Central memory CD8-positive, alpha-beta T cell (primary cell): Measurements from ENCODE around the gene MAP2K6.

Experiments
- ATAC-seq: fragments of 150-1000 bp; cut with Tn5 transposase; replicated peaks from 2 replicates; pipeline ENCODE4 v1.10.0; 2022; ENCODE audit warnings: mild to moderate bottlenecking, moderate FRiP score, moderate number of reproducible peaks; ENCODE audit not compliant: poor library complexity, severe bottlenecking; ENCODE audit errors: extremely low read depth
- DNase-seq, 2 donors: peaks; one replicate each; pipeline ENCODE4 v3.0.0; 2021; ENCODE audit warnings: low spot score in 2 of 2
- H3K27ac Mint-ChIP-seq: one replicate; pipeline ENCODE4 v1.8.0; 2022; ENCODE audit warnings: low read depth, mild to moderate bottlenecking, moderate library complexity, mixed read lengths
- H3K27me3 Mint-ChIP-seq: one replicate; pipeline ENCODE4 v1.8.0; 2022; ENCODE audit warnings: mixed read lengths
- H3K36me3 Mint-ChIP-seq: one replicate; pipeline ENCODE4 v1.8.0; 2022; ENCODE audit warnings: mild to moderate bottlenecking, moderate library complexity, mixed read lengths; ENCODE audit not compliant: insufficient read depth
- H3K4me1 Mint-ChIP-seq: one replicate; pipeline ENCODE4 v1.8.0; 2022; ENCODE audit warnings: mixed read lengths
- H3K4me3 Mint-ChIP-seq: one replicate; pipeline ENCODE4 v1.8.0; 2022; ENCODE audit warnings: mild to moderate bottlenecking, moderate library complexity, mixed read lengths
- H3K9me3 Mint-ChIP-seq: one replicate; pipeline ENCODE4 v1.8.0; 2022; ENCODE audit warnings: mixed read lengths

Gene MAP2K6

DNA sequence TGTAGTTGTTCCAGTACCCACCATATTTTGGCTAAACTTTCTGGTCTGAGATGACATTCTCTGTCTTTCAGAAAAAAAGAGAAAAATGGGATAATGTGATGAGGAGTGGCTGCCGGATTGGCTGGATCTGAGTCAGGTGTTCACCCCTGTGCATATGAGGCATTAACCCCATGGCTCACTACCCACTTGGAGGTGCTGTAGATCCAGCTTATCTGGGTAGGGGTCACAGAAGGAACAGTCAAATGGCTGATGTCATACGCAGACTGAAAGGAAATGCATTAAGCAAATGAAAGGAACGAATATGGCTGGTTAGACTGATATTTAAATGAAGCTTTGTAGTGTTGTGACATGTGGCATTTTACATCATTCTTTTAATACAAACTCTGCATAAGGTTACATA lies 17.3 kb downstream of the MAP2K6 start:
- no peaks in the 10 kb centered on the region for H3K27me3 Mint-ChIP-seq
- H3K36me3 Mint-ChIP-seq, result peaks cover 3% of the 10 kb centered on the region
- no peak for ATAC-seq
- DNase-seq, result no peak
- no peak overlapping the region for H3K4me3 Mint-ChIP-seq
- H3K4me1 Mint-ChIP-seq, result peaks cover 51% of the 10 kb centered on the region
- no peak overlapping the region for H3K27ac Mint-ChIP-seq
- no peaks in the 10 kb centered on the region for H3K9me3 Mint-ChIP-seq

GRCh38 chr17:69433093-69433492 lies 18.6 kb downstream of the MAP2K6 start:
- DNase-seq (no peak), ATAC-seq (no peak)
- H3K27me3 Mint-ChIP-seq, result no peaks in the 10 kb centered on the region
- H3K27ac Mint-ChIP-seq, result no peak overlapping the region
- peaks cover 49% of the 10 kb centered on the region for H3K4me1 Mint-ChIP-seq
- peaks cover 4% of the 10 kb centered on the region for H3K36me3 Mint-ChIP-seq
- H3K4me3 Mint-ChIP-seq, result no peak overlapping the region
- H3K9me3 Mint-ChIP-seq, result no peaks in the 10 kb centered on the region

DNA sequence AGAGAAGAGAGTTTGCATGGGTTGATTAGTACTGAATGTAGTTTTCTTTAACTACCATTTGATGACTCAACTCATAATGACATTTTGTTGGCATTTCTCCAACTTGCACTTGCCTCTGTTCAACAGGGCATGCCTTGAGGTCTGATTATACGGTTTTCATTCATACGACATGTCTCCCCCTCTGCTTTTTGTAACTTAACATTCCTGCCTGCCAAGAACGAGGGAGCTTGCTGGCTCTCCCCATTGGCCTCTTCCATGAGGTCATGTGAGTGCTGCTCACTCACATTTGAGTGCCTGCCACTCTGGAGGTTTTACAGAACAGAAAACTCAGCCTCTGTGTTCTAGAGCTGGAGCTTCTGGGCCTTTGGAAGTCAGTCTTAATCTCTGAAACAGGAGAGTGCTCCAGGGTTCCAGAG lies 19.7 kb downstream of the MAP2K6 start:
- Mint-ChIP-seq H3K27ac (no peak overlapping the region), H3K36me3 (peaks cover 4% of the 10 kb centered on the region), H3K4me1 (peaks cover 41% of the 10 kb centered on the region), H3K27me3 (no peaks in the 10 kb centered on the region), H3K4me3 (no peak overlapping the region), H3K9me3 (no peaks in the 10 kb centered on the region)
- ATAC-seq (no peak), DNase-seq (no peak)

DNA sequence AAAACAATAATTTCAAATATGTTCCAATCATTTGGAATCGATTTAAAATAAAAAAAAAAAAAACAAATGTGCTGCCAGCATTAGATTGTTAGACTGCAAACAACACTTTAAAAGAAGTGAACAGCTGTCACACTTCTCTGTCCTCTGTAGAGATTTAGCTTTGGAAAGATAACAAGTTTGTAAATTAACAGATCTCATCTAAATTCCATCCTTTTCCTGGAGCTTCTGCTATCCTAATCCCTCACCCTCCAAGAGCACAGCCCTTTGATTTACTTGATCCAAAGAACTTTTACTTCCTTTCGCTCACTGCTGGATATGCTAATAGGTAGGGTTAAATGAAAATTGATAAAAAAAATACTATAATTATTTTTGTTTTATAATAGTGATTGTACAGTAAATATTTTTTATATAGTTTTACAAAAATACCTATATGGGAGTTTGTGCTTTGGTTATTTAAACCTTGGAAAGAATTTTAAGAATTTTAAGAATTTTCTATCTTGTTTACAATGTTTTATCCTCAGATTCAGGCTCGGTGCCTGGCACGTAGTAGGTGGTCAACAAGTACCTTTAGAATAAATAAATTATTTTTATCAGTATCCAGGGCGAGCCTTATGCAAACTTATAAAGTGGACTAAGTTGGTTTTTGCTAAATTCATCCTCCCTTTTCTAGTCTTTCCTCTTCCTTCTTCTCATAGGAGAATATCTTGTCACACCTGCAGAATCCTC lies 21.6 kb downstream of the MAP2K6 start:
- Mint-ChIP-seq H3K27me3 (no peaks in the 10 kb centered on the region), H3K27ac (no peak overlapping the region), H3K4me1 (peaks cover 36% of the 10 kb centered on the region), H3K4me3 (no peak overlapping the region), H3K36me3 (peaks cover 4% of the 10 kb centered on the region), H3K9me3 (peaks cover 6% of the 10 kb centered on the region)
- ATAC-seq (no peak), DNase-seq (no peak)

GRCh38 chr17:69437475-69437874 lies 23.0 kb downstream of the MAP2K6 start:
- no peak overlapping the region for H3K27ac Mint-ChIP-seq
- no peak for DNase-seq
- no peak for ATAC-seq
- H3K9me3 Mint-ChIP-seq, result peaks cover 6% of the 10 kb centered on the region
- H3K27me3 Mint-ChIP-seq, result no peaks in the 10 kb centered on the region
- H3K36me3 Mint-ChIP-seq, result peaks cover 1% of the 10 kb centered on the region
- H3K4me1 Mint-ChIP-seq, result peaks cover 32% of the 10 kb centered on the region
- H3K4me3 Mint-ChIP-seq, result no peak overlapping the region

- H3K36me3 Mint-ChIP-seq, result peaks cover 1% of the 10 kb centered on the region
- no peak overlapping the region for H3K27ac Mint-ChIP-seq
- ATAC-seq (no peak), DNase-seq (no peak)
- H3K4me3 Mint-ChIP-seq, result no peak overlapping the region
- peaks cover 6% of the 10 kb centered on the region for H3K9me3 Mint-ChIP-seq
- no peaks in the 10 kb centered on the region for H3K27me3 Mint-ChIP-seq
- peaks cover 21% of the 10 kb centered on the region for H3K4me1 Mint-ChIP-seq
These were observed 24.3 kb downstream of the MAP2K6 start for GRCh38 chr17:69438776-69439175.

DNA sequence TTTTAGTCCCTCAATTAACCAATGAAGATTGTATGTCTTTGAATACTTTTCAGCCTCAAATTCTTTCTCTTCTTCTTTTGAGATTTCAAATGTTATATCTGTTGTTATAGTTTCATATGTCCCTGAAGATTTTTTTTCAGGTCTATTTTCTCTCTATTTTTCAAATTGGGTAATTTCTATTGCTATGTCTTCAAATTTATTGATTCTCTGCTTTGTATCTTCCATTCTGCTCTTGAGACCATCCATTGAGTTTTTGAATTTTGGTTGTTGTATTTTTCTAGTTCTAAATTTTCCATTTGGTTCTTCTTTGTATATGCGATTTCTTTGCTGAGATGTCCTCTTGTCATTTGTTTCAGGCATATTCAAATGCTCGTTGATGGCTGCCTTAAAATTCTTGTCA lies 26.7 kb downstream of the MAP2K6 start:
- Mint-ChIP-seq H3K27me3 (no peaks in the 10 kb centered on the region), H3K27ac (no peak overlapping the region), H3K9me3 (peaks cover 6% of the 10 kb centered on the region), H3K36me3 (peaks cover 1% of the 10 kb centered on the region), H3K4me3 (no peak overlapping the region), H3K4me1 (peaks cover 17% of the 10 kb centered on the region)
- no peak for ATAC-seq
- DNase-seq, result no peak

GRCh38 chr17:69443138-69443537 lies 28.6 kb downstream of the MAP2K6 start:
- Mint-ChIP-seq H3K4me1 (peaks cover 20% of the 10 kb centered on the region), H3K36me3 (no peaks in the 10 kb centered on the region), H3K4me3 (no peak overlapping the region), H3K9me3 (peaks cover 6% of the 10 kb centered on the region), H3K27ac (no peak overlapping the region), H3K27me3 (no peaks in the 10 kb centered on the region)
- ATAC-seq (no peak), DNase-seq (no peak)

DNA sequence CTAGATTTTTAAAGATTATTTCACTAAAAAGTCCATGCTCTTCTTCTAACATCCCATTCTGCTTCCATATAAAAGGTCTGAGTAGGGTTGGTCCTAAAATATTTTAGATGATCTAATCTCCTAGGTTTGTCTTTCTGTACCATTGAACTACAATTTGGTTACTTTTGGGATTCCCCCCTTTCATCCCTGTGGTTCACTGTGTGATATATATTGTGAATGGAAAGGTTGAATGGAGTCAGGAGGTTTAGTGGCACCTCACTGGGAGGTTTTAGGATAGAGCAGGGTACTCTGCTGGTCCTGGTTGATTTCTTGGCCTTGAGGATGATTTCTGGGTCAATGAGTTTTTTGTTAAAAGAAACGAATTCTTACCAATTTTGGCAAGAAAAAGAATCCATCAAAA lies 29.5 kb downstream of the MAP2K6 start:
- no peak for DNase-seq
- Mint-ChIP-seq H3K4me3 (no peak overlapping the region), H3K36me3 (no peaks in the 10 kb centered on the region), H3K4me1 (peaks cover 27% of the 10 kb centered on the region), H3K27ac (no peak overlapping the region), H3K27me3 (no peaks in the 10 kb centered on the region), H3K9me3 (peaks cover 6% of the 10 kb centered on the region)
- ATAC-seq, result no peak

- no peak overlapping the region for H3K4me3 Mint-ChIP-seq
- peaks cover 22% of the 10 kb centered on the region for H3K4me1 Mint-ChIP-seq
- H3K36me3 Mint-ChIP-seq, result peaks cover 3% of the 10 kb centered on the region
- peaks cover 5% of the 10 kb centered on the region for H3K9me3 Mint-ChIP-seq
- no peak overlapping the region for H3K27ac Mint-ChIP-seq
- DNase-seq (no peak), ATAC-seq (no peak)
- H3K27me3 Mint-ChIP-seq, result no peaks in the 10 kb centered on the region
These were observed 30.6 kb downstream of the MAP2K6 start for GRCh38 chr17:69445132-69445531.

DNA sequence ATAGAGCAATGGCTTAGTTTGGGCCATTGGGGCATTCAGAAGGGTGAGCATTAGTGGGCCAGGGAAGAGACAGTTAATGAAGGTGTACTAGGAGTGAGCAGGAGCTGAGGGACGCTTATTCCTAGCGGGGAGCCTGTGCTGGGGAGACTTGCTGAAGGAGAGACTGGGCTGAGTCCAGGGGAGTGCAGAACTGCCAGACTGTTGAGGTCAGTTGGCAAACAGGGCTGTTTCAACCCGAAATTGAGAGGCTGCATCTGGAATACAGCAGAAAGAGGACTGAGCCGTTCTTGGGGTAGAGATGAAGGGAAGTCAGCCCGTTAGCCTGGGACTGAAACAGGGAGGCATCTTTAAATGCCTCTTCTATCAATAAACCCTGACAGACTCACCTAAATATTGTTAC lies 33.2 kb downstream of the MAP2K6 start:
- H3K27me3 Mint-ChIP-seq, result no peaks in the 10 kb centered on the region
- H3K9me3 Mint-ChIP-seq, result no peaks in the 10 kb centered on the region
- ATAC-seq (no peak), DNase-seq (no peak)
- peaks cover 3% of the 10 kb centered on the region for H3K36me3 Mint-ChIP-seq
- H3K4me1 Mint-ChIP-seq, result peaks cover 38% of the 10 kb centered on the region
- H3K4me3 Mint-ChIP-seq, result no peak overlapping the region
- no peak overlapping the region for H3K27ac Mint-ChIP-seq

- Mint-ChIP-seq H3K4me1 (peaks cover 43% of the 10 kb centered on the region), H3K9me3 (no peaks in the 10 kb centered on the region), H3K36me3 (peaks cover 3% of the 10 kb centered on the region), H3K27ac (peak overlapping the region; percentile 70), H3K27me3 (no peaks in the 10 kb centered on the region), H3K4me3 (no peak overlapping the region)
- ATAC-seq (no peak), DNase-seq (no peak)
These were observed 34.1 kb downstream of the MAP2K6 start for GRCh38 chr17:69448431-69449102.

DNA sequence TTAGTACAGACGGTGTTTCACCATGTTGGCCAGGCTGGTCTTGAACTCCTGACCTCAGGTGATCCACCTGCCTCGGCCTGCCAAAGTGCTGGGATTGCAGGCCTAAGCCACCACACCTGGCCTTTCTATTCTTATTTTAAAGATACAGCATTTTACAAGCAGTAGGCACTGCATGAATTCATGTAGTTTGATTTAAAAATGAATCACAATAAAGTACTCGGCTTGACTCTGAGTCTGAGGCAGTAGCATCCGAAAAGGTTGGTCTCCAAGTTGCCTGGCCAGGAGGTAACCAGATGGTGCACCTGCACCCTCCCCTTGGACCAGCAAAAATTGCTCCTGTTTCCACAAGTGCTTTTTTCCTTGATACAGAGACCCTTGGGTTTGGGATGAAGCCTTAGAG lies 35.6 kb downstream of the MAP2K6 start:
- H3K4me1 Mint-ChIP-seq, result peaks cover 43% of the 10 kb centered on the region
- ATAC-seq (no peak), DNase-seq (no peak)
- no peaks in the 10 kb centered on the region for H3K27me3 Mint-ChIP-seq
- peaks cover 3% of the 10 kb centered on the region for H3K36me3 Mint-ChIP-seq
- H3K27ac Mint-ChIP-seq, result no peak overlapping the region
- H3K9me3 Mint-ChIP-seq, result no peaks in the 10 kb centered on the region
- no peak overlapping the region for H3K4me3 Mint-ChIP-seq
